Ishikawa (cell line): ENCODE measurements around the gene KPRP.

Experiments used
- CREB1 ChIP-seq: IDR thresholded peaks from 2 replicates; pipeline ENCODE4 v1.6.1; 2012; ENCODE audit warnings: low read depth
- EP300 ChIP-seq: IDR thresholded peaks from 2 replicates; pipeline ENCODE4 v1.6.1; 2012; ENCODE audit warnings: borderline replicate concordance
- FOXM1 ChIP-seq: IDR thresholded peaks from 2 replicates; pipeline ENCODE4 v1.6.1; 2012; ENCODE audit warnings: low read depth, borderline replicate concordance
- REST ChIP-seq: IDR thresholded peaks from 2 replicates; pipeline ENCODE4 v1.6.1; 2012; ENCODE audit warnings: low read depth, mild to moderate bottlenecking
- TAF1 ChIP-seq: IDR thresholded peaks from 2 replicates; pipeline ENCODE4 v1.6.1; 2012; ENCODE audit warnings: low read depth, mild to moderate bottlenecking
- TCF12 ChIP-seq: IDR thresholded peaks from 2 replicates; pipeline ENCODE4 v1.6.1; 2012; ENCODE audit warnings: low read depth
- ZBTB7A ChIP-seq: IDR thresholded peaks from 2 replicates; pipeline ENCODE4 v1.6.1; 2012; ENCODE audit warnings: low read depth
- TF ChIP-seq, protein P1 (sequence below): IDR thresholded peaks from 2 replicates; pipeline ENCODE4 v1.6.1; 2012

DNA sequence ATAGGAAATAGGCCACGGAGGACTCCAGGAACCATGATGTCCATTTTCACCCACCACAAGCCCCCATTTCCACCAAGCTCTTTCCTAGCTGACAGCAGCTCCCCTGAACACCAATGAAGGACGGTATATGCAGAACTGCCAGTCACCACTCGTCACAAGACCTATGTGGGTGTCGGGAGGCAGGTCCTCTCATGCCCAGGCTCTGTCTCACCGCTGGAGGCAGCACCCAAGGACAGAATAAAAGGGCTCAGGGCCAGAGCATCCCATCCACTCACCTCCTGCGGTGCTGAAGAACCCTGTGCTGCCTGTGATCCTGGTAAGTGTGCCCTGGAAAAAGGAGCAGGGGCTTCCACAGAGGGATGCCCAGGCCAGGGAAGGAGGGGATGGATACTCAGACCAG lies 17.1 kb downstream of the KPRP start, which contains the start of gene LCE1F:
- TF ChIP-seq REST (no peak), TAF1 (no peak), EP300 (no peak), CREB1 (no peak), FOXM1 (no peak), ZBTB7A (no peak), TCF12 (no peak)
- TF ChIP-seq, protein P1, sequence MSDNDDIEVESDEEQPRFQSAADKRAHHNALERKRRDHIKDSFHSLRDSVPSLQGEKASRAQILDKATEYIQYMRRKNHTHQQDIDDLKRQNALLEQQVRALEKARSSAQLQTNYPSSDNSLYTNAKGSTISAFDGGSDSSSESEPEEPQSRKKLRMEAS = no peak
